Measurements from ENCODE around the gene SNX13. TPM values are rescaled to one million over a fixed set of nuclear protein-coding genes. Genes with fewer than 3 reads are reported as not detected.

The SNX13 gene
- polyA plus RNA-seq, 1 experiment, result 7.7 TPM

- DNase-seq (ENCODE audit: low read depth), result no peak
- POLR2A ChIA-PET, result no interaction called here
These were observed 153.9 kb downstream of the SNX13 start for GRCh38 chr7:17786314-17786852.

GRCh38 chr7:17782216-17782549 is 158.1 kb downstream of the SNX13 start:
- Histone ChIP-seq H3K27me3 (ENCODE audit: control insufficient read depth, insufficient read depth, low read length) (no peaks in the 10 kb centered on the region), H3K36me3 (ENCODE audit: control insufficient read depth, insufficient read depth, low read length) (no peaks in the 10 kb centered on the region), H3K4me3 (ENCODE audit: low read depth, low read length) (no peak overlapping the region)
- no peak for TF ChIP-seq CTCF (IDR thresholded peaks at IDR 0.05; ENCODE audit: insufficient read depth, low read depth, low read length)
- CTCF ChIA-PET, result interaction anchor here (0.8 to 1.4 kb wide), 2 partner anchors 9 to 11 kb away, joined by 3 to 4 read pairs; no protein-coding TSS in a partner anchor
- no peak for DNase-seq (ENCODE audit: low read depth)
- POLR2A ChIA-PET, result no interaction called here

More at GRCh38 chr7:17786314-17786852, 153.9 kb downstream of the SNX13 start:
- H3K27me3 ChIP-seq (ENCODE audit: control insufficient read depth, insufficient read depth, low read length), result no peaks in the 10 kb centered on the region
- CTCF ChIA-PET, result interaction anchor here (0.6 to 1.0 kb wide), 2 partner anchors 10 to 24 kb away, joined by 3 read pairs; no protein-coding TSS in a partner anchor
- H3K4me3 ChIP-seq (ENCODE audit: low read depth, low read length), result no peak overlapping the region
- TF ChIP-seq CTCF (IDR thresholded peaks at IDR 0.05; ENCODE audit: insufficient read depth, low read depth, low read length), result no peak
- H3K36me3 ChIP-seq (ENCODE audit: control insufficient read depth, insufficient read depth, low read length), result no peaks in the 10 kb centered on the region

- POLR2A ChIA-PET, result no interaction called here
- H3K36me3 ChIP-seq (ENCODE audit: control insufficient read depth, insufficient read depth, low read length), result no peaks in the 10 kb centered on the region
- no peak overlapping the region for H3K4me3 ChIP-seq (ENCODE audit: low read depth, low read length)
- H3K27me3 ChIP-seq (ENCODE audit: control insufficient read depth, insufficient read depth, low read length), result no peaks in the 10 kb centered on the region
- no peak for TF ChIP-seq CTCF (IDR thresholded peaks at IDR 0.05; ENCODE audit: insufficient read depth, low read depth, low read length)
- CTCF ChIA-PET, result interaction anchor here (0.8 kb wide), 1 partner anchor 540 kb away, joined by 3 read pairs; no protein-coding TSS in a partner anchor
- no peak for DNase-seq (ENCODE audit: low read depth)
These were observed 158.6 kb downstream of the SNX13 start for GRCh38 chr7:17781491-17782215.

GRCh38 chr7:17779381-17779780 is 160.9 kb downstream of the SNX13 start:
- no peak overlapping the region for H3K4me3 ChIP-seq (ENCODE audit: low read depth, low read length)
- TF ChIP-seq CTCF (IDR thresholded peaks at IDR 0.05; ENCODE audit: insufficient read depth, low read depth, low read length), result no peak
- POLR2A ChIA-PET, result no interaction called here
- no peak for DNase-seq (ENCODE audit: low read depth)
- no peaks in the 10 kb centered on the region for H3K36me3 ChIP-seq (ENCODE audit: control insufficient read depth, insufficient read depth, low read length)
- no peaks in the 10 kb centered on the region for H3K27me3 ChIP-seq (ENCODE audit: control insufficient read depth, insufficient read depth, low read length)
- CTCF ChIA-PET, result interaction anchor here (1.3 kb wide), 1 partner anchor 10 kb away, joined by 5 read pairs; no protein-coding TSS in a partner anchor

GRCh38 chr7:17774716-17775288 is 165.5 kb downstream of the SNX13 start:
- Histone ChIP-seq H3K27me3 (ENCODE audit: control insufficient read depth, insufficient read depth, low read length) (peaks cover 1% of the 10 kb centered on the region; the same call in 1 of the 2 replicates), H3K36me3 (ENCODE audit: control insufficient read depth, insufficient read depth, low read length) (no peaks in the 10 kb centered on the region), H3K4me3 (ENCODE audit: low read depth, low read length) (no peak overlapping the region)
- CTCF ChIA-PET, result interaction anchor here (0.6 to 1.3 kb wide), 4 partner anchors 40 to 590 kb away, joined by 3 read pairs; no protein-coding TSS in a partner anchor
- no peak for DNase-seq (ENCODE audit: low read depth)
- no peak for TF ChIP-seq CTCF (IDR thresholded peaks at IDR 0.05; ENCODE audit: insufficient read depth, low read depth, low read length)
- POLR2A ChIA-PET, result no interaction called here
